ENCODE results near the gene TMEM129. TPM values are rescaled to one million over a fixed set of nuclear protein-coding genes. Genes with fewer than 3 reads are reported as not detected.
"Not testable (repeated sequence)": the region's sequence is repeated elsewhere in the genome, so short reads cannot be mapped to it uniquely, and the experiment has no call there.

Gene TMEM129
- total RNA-seq, 3 donors from 2014 or later: 40.5 to 47.3 (median 41.6) TPM

- Histone ChIP-seq H3K27ac (no peak overlapping the region), H3K36me3 (no peaks in the 10 kb centered on the region), H3K9me3 (no peaks in the 10 kb centered on the region), H3K4me3 (no peak overlapping the region), H3K4me1 (peaks cover 5% of the 10 kb centered on the region in 2 donors), H3K27me3 (no peaks in the 10 kb centered on the region)
- no peak for TF ChIP-seq POLR2AphosphoS5 (IDR thresholded peaks at IDR 0.05)
- TF ChIP-seq CTCF (IDR thresholded peaks at IDR 0.05): no peak
- intact Hi-C loops (cut with DNase I; ENCODE audit: low total_unique reads): no loop called here
- DNase-seq (ENCODE audit: low spot score in 2 of 2): no peak
Observed at GRCh38 chr4:1708581-1708980, 12.5 kb downstream of the TMEM129 start.

- no peak for DNase-seq (ENCODE audit: low spot score in 2 of 2)
- TF ChIP-seq CTCF (IDR thresholded peaks at IDR 0.05) (no peak), POLR2A (IDR thresholded peaks at IDR 0.05) (no peak), POLR2AphosphoS5 (IDR thresholded peaks at IDR 0.05) (no peak)
- intact Hi-C loops (cut with DNase I; ENCODE audit: low total_unique reads): no loop called here
- H3K9me3 ChIP-seq: no peaks in the 10 kb centered on the region
- H3K4me1 ChIP-seq: no peaks in the 10 kb centered on the region
- no peak overlapping the region for H3K27ac ChIP-seq
- H3K27me3 ChIP-seq: no peaks in the 10 kb centered on the region
- no peaks in the 10 kb centered on the region for H3K36me3 ChIP-seq
- H3K4me3 ChIP-seq: no peak overlapping the region
Observed at GRCh38 chr4:1706358-1706757, 14.8 kb downstream of the TMEM129 start.

- intact Hi-C loops (cut with DNase I; ENCODE audit: low total_unique reads): no loop called here
- H3K36me3 ChIP-seq: no peaks in the 10 kb centered on the region
- no peak for DNase-seq (ENCODE audit: low spot score in 2 of 2)
Observed at GRCh38 chr4:1705732-1706131, 15.4 kb downstream of the TMEM129 start.

GRCh38 chr4:1703867-1704266 is 17.3 kb downstream of the TMEM129 start:
- TF ChIP-seq POLR2AphosphoS5 (IDR thresholded peaks at IDR 0.05) (no peak), CTCF (IDR thresholded peaks at IDR 0.05) (no peak), POLR2A (IDR thresholded peaks at IDR 0.05) (no peak)
- Histone ChIP-seq H3K4me3 (no peak overlapping the region), H3K9me3 (no peaks in the 10 kb centered on the region), H3K36me3 (no peaks in the 10 kb centered on the region), H3K4me1 (no peaks in the 10 kb centered on the region), H3K27me3 (no peaks in the 10 kb centered on the region), H3K27ac (no peak overlapping the region)
- intact Hi-C loops (cut with DNase I; ENCODE audit: low total_unique reads): no loop called here
- DNase-seq (ENCODE audit: low spot score in 2 of 2): no peak

More at GRCh38 chr4:1705732-1706131, 15.4 kb downstream of the TMEM129 start:
- H3K4me1 ChIP-seq: no peaks in the 10 kb centered on the region
- H3K27ac ChIP-seq: no peak overlapping the region
- H3K4me3 ChIP-seq: no peak overlapping the region
- TF ChIP-seq POLR2AphosphoS5 (IDR thresholded peaks at IDR 0.05) (no peak), CTCF (IDR thresholded peaks at IDR 0.05) (no peak), POLR2A (IDR thresholded peaks at IDR 0.05) (no peak)
- no peaks in the 10 kb centered on the region for H3K9me3 ChIP-seq
- no peaks in the 10 kb centered on the region for H3K27me3 ChIP-seq

- H3K9me3 ChIP-seq; H3K36me3 ChIP-seq; H3K27me3 ChIP-seq; H3K4me3 ChIP-seq; intact Hi-C loops (cut with DNase I; ENCODE audit: low total_unique reads); H3K4me1 ChIP-seq; H3K27ac ChIP-seq; DNase-seq (ENCODE audit: low spot score in 2 of 2): not testable (repeated sequence)
Observed at GRCh38 chr4:1701671-1702070, 19.5 kb downstream of the TMEM129 start.

- intact Hi-C loops (cut with DNase I; ENCODE audit: low total_unique reads): no loop called here
- H3K36me3 ChIP-seq: no peaks in the 10 kb centered on the region
- no peak overlapping the region for H3K27ac ChIP-seq
- no peak overlapping the region for H3K4me3 ChIP-seq
- H3K27me3 ChIP-seq: no peaks in the 10 kb centered on the region
- TF ChIP-seq CTCF (IDR thresholded peaks at IDR 0.05) (no peak), POLR2A (IDR thresholded peaks at IDR 0.05) (no peak), POLR2AphosphoS5 (IDR thresholded peaks at IDR 0.05) (no peak)
- DNase-seq (ENCODE audit: low spot score in 2 of 2): no peak
- no peaks in the 10 kb centered on the region for H3K9me3 ChIP-seq
- H3K4me1 ChIP-seq: no peaks in the 10 kb centered on the region
Observed at GRCh38 chr4:1695913-1696312, 25.2 kb downstream of the TMEM129 start.

Measured in breast epithelium (tissue), 4 donors.